ENCODE measurements around the gene RNASEH2B.

RNASEH2B gene

GRCh38 chr13:50910485-50910805 lies 854 bp downstream of the RNASEH2B start:
- no peak for DNase-seq

GRCh38 chr13:50911081-50911631 lies 1.6 kb downstream of the RNASEH2B start:
- peak; percentile 48 for DNase-seq

DNA sequence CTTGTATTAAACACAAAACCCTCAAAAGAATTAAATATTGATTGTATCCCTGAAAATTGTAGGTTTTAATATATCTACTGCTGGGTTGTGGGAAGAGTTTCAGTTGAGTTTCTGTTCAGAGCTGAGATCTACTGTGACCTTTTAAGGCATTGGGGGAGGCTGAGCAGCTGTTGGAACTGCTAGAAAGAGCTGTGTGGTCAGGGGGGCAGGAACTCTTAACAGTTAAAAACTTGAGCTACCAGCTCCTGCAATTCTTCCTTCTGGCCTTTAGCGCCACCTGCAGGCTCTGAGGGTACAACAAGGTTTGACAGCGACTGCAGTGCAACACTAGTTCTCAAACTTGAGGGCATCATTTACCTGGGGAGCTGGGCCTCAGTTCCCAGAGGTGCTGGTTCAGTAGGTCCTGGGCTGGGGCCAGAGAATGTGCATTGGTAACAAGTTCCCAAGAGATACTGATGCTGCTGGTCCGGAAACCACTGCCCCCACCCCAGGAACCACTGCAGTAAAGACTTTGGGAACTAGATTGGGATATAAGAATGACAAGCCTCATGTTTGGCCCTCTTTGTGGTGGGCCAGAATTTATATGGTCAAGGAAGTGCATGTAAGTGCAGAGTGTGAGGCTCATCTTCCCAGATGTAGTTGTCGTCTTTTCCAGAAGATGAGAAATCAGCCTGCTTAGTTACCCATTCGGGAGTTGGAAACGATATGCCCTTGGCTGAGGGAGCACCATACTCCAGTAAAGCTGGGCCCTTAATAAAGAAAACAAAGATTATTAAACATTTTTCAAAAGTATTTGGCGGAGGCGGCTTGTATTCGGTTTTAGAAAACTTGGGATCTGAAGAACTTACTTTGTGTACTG lies 2.6 kb downstream of the RNASEH2B start:
- DNase-seq, result peak; percentile 96

DNA sequence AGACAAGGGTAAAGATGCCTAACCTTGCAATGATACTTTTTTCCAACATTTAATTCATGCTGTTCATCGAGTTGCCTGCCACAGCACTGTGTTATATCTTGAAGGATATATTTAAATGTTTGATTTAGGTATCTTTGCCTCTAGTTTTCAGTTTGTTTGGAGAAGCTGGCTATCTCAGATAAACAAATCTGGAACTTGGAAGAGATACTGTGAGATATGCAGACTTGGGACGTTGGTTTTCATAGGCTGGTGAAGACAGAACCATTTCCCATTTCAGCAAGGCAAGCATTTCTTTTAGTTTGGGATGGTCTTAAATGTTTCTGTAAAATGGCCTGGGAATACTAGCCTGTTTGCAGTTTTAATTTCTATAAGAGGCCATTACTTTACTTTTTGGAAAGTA lies 3.3 kb downstream of the RNASEH2B start:
- DNase-seq, result no peak

DNA sequence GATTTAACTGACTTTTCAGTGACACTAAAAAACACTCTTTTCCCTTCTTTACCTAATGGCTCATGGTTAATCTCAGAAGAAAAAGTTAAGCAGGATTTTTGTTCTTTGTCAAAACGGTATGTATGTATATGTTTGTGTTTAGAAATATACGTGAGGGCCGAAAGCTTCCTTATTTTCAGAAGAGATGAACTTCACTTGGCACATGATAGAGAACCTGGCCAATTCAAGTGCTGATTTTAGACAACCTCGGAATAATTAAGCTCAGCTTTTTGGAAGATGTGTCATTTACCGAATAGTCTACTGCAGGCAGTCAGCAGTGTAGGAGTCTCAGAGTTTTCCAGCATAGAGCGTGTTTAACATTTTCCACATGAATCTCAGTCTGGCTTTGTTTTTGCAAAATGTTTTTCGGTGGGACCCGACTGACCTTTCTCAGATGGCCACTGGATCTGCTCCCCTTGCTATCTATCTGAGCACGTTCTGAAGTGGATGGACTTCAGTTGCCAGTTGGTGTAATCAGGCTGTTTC lies 4.6 kb downstream of the RNASEH2B start:
- no peak for DNase-seq

- DNase-seq, result no peak
These were observed 5.3 kb downstream of the RNASEH2B start for GRCh38 chr13:50914848-50915247.

DNA sequence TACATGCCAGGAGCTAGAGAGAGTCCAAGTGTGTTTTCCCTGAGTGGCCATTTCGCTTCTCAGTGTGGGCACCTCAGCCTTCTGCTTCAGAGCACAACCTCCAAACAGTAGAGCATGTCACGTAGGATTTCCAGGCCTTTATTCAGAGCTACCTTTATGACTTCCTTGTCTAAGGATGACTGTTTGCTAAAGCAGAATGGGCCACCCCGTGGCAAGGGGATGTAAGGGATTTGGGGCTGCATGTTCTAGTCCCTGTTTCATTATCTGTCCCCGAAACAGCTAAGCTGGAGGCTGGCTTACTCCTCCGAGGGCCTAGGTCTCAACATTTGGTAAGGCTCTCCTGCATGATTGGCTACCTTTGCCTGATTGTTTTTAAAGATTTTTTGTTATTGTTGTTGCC lies 6.0 kb downstream of the RNASEH2B start:
- peak; percentile 44 for DNase-seq

DNA sequence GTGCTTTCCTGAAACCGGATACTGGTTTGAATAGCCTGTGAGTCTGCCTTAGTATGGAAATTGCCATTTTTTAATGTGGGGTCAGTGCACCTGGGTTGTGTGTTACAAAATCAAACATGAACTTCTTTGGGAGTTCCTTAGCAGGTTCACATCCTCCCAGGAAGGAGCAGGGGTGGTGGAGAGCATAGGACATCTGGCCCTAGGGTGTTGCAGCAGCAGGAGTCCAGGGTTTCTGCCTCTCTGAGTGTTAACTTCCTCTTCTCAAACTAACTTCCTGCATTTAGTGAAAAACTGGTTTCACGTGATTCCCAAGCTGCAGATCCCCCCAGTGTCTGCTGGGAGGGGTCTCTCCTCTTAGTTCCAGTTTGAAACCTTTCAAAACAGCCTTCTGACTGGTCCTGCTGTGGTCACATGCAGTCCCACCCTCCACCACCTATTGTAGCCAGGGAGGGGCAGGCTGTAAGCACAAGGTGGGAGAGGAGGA lies 7.2 kb downstream of the RNASEH2B start:
- peak; percentile 73 for DNase-seq

DNA sequence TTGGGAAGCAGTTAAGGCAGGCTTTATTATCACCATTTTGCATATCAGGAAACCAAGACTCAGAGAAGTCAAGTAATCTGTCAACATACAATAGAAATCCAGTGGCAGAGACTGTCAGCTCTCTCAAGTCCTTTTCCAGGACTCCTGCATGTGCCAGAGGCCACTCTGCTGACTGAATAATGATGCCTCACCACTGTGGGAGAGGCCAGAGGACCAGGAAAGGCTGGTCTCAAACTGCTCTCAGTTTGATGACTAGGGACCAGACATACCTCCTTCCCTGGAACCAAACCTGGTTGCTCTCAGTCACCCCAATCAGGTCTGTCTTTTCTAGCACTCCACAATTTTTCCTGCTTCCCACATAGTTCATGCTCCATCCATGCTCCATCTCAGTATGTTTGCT lies 8.0 kb downstream of the RNASEH2B start:
- DNase-seq, result no peak

- no peak for DNase-seq
These were observed 9.0 kb downstream of the RNASEH2B start for GRCh38 chr13:50918567-50918966.

DNA sequence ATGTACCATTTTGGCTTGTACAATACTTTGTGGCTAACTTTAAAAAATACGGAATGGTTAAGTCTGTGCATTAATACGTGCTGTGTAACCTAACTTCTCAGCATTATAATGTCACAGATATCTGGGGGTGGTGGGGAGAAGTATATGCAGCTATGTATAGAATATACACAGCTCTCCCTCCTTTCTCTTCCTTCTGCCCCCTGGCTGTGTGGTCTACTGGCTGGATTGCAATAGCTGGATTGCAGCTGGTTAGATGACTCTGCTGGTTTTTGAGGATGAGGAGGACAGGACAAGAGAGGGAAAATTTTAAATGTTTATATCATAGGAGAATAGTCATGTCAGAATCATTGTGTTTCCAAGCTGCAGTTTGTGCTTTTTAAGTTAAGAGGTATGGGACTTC lies 9.7 kb downstream of the RNASEH2B start:
- no peak for DNase-seq

- no peak for DNase-seq
These were observed 12.1 kb downstream of the RNASEH2B start for GRCh38 chr13:50921706-50922105.

DNA sequence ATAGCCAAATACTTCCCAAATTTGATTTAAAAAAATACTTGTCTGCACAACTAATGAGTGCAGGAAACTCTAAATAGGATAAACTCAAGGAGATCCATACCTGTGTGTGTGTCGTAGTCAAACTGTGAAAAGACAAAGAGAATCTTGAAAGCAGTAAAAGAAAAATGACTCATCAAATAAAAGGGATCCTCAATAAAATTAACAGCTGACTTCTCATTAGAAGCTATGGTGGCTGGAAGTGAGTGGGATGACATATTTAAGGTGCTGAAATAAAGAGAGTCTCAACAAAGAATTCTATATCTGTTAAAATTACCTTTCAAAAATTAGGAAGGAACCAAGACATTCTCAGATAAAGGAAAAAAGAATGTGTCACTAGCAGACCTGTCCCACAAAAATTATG lies 13.7 kb downstream of the RNASEH2B start:
- DNase-seq, result no peak

- DNase-seq, result no peak
These were observed 14.4 kb downstream of the RNASEH2B start for GRCh38 chr13:50924025-50924424.

- DNase-seq, result no peak
These were observed 18.1 kb downstream of the RNASEH2B start for GRCh38 chr13:50927701-50928100.

DNA sequence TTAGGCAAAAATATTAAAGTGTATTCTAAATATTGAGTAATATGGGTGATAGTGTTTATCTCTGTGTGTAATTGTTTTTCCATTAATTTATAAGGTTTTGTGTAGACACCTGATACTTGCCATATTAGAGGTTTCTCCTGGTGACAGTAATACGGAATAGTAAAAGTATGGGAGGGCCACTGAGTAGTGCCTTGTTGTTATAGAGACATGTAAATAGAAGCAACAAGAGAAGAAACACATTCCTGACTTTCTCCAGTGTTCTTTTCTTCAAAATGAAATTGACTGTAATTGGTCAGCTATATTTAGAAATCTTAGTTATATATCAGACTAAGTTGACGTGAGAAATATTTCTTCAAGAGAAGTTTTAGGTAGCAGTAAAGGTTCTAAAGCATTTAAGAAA lies 18.5 kb downstream of the RNASEH2B start:
- DNase-seq, result no peak

GRCh38 chr13:50928659-50929462 lies 19.3 kb downstream of the RNASEH2B start:
- DNase-seq, result no peak

GRCh38 chr13:50932091-50932490 lies 22.5 kb downstream of the RNASEH2B start:
- no peak for DNase-seq

- DNase-seq, result no peak
These were observed 25.3 kb downstream of the RNASEH2B start for GRCh38 chr13:50934735-50935435.

DNA sequence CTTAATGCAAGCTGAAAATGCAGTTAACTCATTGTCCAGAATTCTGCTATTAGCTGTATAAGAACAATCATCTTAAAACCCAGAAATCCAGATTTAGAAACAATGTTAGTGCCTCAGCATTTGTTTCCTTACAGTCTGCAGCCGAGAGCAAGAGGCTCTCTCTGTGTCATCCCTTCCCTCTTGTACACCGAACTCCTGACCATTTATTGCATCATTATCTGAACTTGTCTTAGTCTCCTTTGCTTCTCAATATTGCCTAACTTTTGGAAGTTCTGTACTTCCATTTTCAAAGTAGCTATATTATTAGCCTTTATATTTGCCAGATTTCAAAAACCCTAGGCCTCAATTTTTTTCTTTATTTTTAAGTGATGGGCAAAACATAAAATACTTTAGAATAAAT lies 27.1 kb downstream of the RNASEH2B start:
- no peak for DNase-seq

DNA sequence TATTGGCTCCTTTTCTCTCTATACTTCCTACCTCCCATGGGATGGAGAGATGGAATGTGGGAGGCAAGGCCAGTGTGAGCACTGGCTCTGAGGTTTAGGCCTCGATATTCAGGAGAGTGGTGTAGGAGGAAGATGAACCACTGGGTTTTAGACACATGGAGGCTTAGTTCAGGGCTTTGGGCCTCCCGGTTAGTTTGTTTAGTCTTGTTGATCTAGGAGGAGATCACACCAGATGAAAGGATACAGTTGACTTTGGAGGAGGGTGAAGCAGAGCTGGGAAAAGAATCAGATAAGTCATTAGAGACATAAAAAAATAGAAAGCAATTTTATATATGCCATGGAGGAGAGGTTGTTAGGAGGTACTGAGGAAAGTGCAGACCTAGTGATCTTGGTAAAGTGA lies 30.9 kb downstream of the RNASEH2B start:
- DNase-seq, result no peak

GRCh38 chr13:50941146-50941545 lies 31.6 kb downstream of the RNASEH2B start:
- DNase-seq, result no peak

Data from KG1 (cell line).